Measurements from ENCODE around the gene ZBTB45. TPM values are rescaled to one million over a fixed set of nuclear protein-coding genes. Genes with fewer than 3 reads are reported as not detected.
A peak's percentile ranks its signal among the peaks of the same experiment; 100 is the strongest.

The ZBTB45 gene
- total RNA-seq, 1 donor from 2014 or later: 23.7 TPM

GRCh38 chr19:58518256-58519086 lies 1.1 kb downstream of the ZBTB45 start:
- H3K4me3 ChIP-seq (ENCODE audit: low read depth, low read length): peak overlapping the region; percentile 86
- DNase-seq (ENCODE audit: low read depth): no peak
- no peak for TF ChIP-seq CTCF (conservative IDR thresholded peaks at IDR 0.05; ENCODE audit: low read depth, low read length)

GRCh38 chr19:58516964-58517833 lies 2.4 kb downstream of the ZBTB45 start:
- TF ChIP-seq CTCF (conservative IDR thresholded peaks at IDR 0.05; ENCODE audit: low read depth, low read length): no peak
- H3K4me3 ChIP-seq (ENCODE audit: low read depth, low read length): no peak overlapping the region
- no peak for DNase-seq (ENCODE audit: low read depth)

GRCh38 chr19:58516246-58516836 lies 3.3 kb downstream of the ZBTB45 start:
- no peak overlapping the region for H3K4me3 ChIP-seq (ENCODE audit: low read depth, low read length)
- DNase-seq (ENCODE audit: low read depth): no peak
- no peak for TF ChIP-seq CTCF (conservative IDR thresholded peaks at IDR 0.05; ENCODE audit: low read depth, low read length)

- no peak for DNase-seq (ENCODE audit: low read depth)
- TF ChIP-seq CTCF (conservative IDR thresholded peaks at IDR 0.05; ENCODE audit: low read depth, low read length): no peak
- H3K4me3 ChIP-seq (ENCODE audit: low read depth, low read length): no peak overlapping the region
Observed at GRCh38 chr19:58515259-58515658, 4.4 kb downstream of the ZBTB45 start.

GRCh38 chr19:58514564-58515022 lies 5.0 kb downstream of the ZBTB45 start:
- TF ChIP-seq CTCF (conservative IDR thresholded peaks at IDR 0.05; ENCODE audit: low read depth, low read length): no peak
- no peak for DNase-seq (ENCODE audit: low read depth)
- peak overlapping the region; percentile 66 for H3K4me3 ChIP-seq (ENCODE audit: low read depth, low read length)

- peak; percentile 6 for DNase-seq (ENCODE audit: low read depth)
- H3K4me3 ChIP-seq (ENCODE audit: low read depth, low read length): peak overlapping the region; percentile 66
- peak; percentile 83 for TF ChIP-seq CTCF (conservative IDR thresholded peaks at IDR 0.05; ENCODE audit: low read depth, low read length)
Observed at GRCh38 chr19:58513694-58514563, 5.7 kb downstream of the ZBTB45 start.
